ENCODE results near the gene HSPA9.

Gene HSPA9

DNA sequence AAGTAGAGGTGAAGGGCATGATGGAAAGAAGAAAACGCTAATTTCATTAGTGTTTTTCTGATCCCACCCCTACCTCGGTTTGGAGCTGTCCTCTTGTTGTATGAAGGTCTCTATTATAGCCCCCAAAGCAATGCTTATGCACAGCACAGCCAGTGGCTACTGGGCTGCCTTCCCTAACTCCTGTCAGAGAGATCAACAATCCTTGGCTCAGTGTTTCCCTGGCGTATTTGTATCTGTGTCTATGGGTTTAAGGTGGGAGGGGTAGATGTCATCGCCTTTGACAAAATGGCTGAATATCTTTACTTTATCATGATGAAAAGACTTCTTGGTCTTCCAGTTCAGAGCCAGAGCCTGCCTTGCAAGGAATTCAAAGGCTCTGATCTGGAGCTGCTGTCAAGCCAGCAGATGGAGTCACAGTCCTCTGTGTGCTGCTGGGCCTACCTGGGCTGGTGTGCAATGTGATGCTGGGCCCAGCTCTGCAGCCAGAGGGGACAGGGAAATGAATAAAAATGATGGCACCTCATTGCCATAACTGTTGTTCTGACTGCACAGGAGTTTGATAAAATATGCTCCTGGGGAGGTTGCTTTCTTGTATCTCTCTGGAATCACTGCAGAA is 20.1 kb upstream of the HSPA9 start:
- DNase-seq, result no peak

GRCh38 chr5:138594305-138595058 is 19.3 kb upstream of the HSPA9 start:
- no peak for DNase-seq

GRCh38 chr5:138588013-138588788 is 13.0 kb upstream of the HSPA9 start:
- no peak for DNase-seq

DNA sequence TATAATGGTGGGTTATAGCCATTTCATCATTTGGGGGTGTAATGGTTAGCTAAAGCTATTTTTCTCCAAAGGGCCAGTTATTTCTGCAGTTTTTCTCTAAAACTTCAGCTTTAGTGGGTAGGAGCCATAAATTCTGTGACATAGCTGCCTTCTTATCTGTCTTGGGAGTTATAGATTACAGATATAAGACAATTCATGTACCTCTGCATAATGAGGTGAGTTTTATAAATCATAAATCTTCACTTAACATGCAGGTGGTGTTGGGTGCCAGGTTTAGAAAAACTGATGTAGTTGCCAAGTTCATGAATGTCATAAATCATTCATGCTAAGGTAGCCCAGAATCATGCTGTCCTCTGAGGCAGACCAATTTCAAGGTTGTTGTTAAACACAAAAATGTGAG is 10.0 kb upstream of the HSPA9 start:
- no peak for DNase-seq

- no peak for DNase-seq
These were observed 8.9 kb upstream of the HSPA9 start for GRCh38 chr5:138583984-138584637.

- no peak for DNase-seq
These were observed 7.8 kb upstream of the HSPA9 start for GRCh38 chr5:138582959-138583358.

DNA sequence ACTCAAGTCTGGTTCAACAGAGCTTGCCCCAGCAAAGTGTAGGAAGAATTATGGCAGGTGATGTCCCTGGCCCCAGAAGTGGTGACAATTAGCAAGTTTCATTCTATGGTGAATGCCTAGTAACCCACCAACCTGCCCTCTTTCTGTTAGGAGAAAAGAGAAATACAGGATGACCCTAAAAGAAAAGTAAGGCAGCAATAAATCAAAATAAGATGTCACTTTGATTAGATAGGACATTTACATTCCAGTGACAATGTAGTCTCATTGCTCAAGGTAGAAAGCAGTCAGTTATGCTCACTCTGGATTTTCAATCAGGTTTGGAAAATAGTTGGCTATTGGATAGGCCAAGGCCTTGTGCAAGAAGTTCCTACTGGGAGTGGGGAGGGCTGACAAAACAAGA is 5.6 kb upstream of the HSPA9 start:
- DNase-seq, result no peak

DNA sequence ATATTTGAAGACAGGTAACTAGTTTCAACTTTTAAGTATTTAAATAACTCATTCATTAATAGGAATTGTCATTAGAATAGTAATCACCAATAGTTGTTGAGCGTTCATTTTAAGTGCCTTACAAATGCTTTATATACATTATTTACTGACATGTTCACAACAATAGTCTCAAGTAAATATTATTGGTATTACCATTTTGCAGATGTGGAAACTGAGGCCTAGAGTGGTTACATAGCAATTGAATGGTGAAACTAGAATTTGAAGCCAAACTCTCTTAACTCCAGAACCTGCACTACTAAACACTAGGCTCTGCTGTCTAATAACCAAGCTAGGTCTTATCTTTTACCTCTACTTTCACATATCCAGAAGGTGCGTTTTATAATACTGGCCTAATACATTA is 4.8 kb upstream of the HSPA9 start:
- DNase-seq, result no peak

DNA sequence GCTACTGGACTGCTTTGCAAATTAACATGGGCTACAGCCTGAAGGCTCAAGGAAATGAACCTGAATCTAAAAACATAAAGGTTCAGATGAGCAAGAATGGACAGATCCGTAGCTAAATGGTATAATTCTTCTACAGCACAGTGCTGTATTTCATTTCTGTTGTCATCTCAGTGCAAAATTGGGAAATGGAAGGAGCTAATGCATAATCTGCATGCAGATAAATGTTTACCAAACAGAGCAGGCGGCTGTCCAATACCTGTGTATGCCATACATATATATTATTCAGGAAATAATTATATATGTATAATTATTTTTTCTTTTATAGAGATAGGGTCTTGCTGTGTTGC is 4.3 kb upstream of the HSPA9 start:
- no peak for DNase-seq

GRCh38 chr5:138577452-138577851 is 2.3 kb upstream of the HSPA9 start:
- no peak for DNase-seq

GRCh38 chr5:138574744-138575193 is 432 bp downstream of the HSPA9 start:
- no peak for DNase-seq

- no peak for DNase-seq
These were observed 1.1 kb downstream of the HSPA9 start for GRCh38 chr5:138573949-138574670.

- no peak for DNase-seq
These were observed 2.0 kb downstream of the HSPA9 start for GRCh38 chr5:138573223-138573622.

- DNase-seq, result no peak
These were observed 4.3 kb downstream of the HSPA9 start for GRCh38 chr5:138570871-138571270.

DNA sequence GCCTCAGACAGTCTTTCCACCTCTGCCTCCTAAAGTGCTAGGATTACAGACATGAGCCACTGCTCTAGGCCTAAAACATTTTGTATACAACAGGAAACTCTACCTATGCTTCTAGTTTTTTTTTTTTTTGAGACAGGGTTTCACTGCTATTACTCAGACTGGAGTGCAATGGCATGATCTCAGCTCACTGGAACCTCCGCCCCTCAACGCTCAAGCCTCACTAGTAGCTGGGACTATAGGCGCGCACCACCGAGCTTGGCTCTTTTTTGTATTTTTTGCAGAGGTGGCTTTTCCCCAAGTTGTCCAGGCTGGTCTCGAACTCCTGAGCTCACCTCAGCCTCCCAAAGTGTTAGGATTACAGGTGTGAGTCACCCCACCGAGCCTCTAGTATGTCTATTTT is 5.4 kb downstream of the HSPA9 start:
- no peak for DNase-seq

DNA sequence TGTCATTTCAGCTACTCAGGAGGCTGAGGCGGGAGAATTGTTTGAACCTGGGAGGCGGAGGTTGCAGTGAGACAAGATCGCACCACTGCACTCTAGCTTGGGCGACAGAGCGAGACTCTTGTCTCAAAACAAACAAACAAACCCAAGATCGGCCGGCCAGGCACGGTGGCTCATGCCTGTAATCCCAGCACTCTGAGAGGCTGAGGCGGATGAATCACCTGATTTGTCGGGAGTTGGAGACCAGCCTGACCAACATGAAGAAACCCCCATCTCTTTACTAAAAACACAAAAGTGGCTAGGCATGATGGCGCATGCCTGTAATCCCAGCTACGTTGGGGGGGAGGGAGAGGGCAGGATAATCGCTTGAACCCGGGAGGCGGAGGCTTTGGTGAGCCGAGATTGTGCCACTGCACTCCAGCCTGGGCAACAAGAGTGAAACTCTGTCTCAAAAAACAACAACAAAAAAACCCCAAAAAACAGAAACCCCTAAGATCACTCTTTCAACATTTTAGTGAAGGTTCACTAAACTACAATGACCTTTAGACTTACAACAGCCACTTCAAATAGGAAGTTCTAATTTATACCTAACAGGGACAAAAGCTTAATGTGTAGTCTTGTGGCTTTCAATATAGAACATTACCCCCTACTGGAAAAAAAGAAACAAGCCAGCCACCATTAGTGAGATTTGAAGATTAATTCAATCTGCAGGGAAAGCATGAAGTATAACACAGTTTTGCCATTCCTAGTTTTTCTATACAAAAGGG is 7.0 kb downstream of the HSPA9 start:
- DNase-seq, result no peak

DNA sequence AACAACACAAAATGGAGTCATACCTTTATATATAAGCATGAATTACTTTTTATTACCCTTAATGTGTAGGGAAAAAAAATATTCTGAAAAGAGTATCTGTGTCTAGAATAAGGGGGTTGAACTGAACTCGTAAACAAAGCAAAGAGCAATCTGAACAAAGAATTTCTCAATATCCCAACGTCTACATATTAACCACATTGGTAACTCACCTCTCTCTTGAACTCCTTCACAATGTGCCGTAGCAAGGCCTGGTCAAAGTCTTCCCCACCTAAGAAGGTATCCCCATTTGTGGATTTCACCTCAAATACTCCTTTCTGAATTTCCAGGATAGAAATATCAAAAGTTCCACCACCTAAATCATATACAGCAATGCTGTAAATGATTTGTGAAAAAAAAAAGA is 8.4 kb downstream of the HSPA9 start:
- no peak for DNase-seq

DNA sequence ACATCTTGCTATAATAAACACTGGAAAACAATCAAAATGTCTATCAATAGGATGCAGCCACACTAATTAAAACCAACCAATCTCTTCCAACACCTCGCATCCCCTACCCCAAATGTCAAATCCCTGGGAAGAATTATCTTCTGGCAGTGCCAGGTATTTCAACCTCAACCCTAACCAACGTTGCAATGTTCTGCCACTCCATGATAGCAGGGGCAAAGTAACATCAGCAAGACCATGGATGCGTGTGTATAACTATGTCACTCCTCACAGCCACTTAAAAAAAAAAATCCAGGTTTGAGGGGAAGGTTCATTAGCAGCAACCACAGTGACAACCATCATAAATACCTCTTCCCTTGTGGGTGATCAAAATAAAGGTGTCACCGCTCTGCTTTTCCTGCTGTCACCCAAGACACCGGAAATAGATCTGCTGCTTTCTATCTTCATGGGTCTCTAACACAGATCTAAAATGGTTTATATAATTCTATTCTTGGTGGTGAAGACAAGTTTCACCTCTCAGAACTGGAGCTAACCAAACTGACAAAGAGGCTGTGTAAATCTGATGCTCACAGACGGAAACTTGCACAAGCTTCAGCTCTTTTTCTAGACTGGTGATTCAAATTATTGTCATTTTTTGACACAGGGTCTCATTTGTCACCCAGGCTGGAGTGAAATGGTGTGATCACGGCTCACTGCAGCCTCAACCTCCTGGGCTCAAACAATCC is 9.9 kb downstream of the HSPA9 start:
- peak in 2 of 5 donors; percentile 26 to 63 for DNase-seq

- no peak for DNase-seq
These were observed 11.0 kb downstream of the HSPA9 start for GRCh38 chr5:138564242-138564641.

- DNase-seq, result no peak
These were observed 11.7 kb downstream of the HSPA9 start for GRCh38 chr5:138563340-138564118.

Data from T-helper 1 cell (primary cell).